Measurements from ENCODE around the gene SIRPG.

Gene SIRPG

GRCh38 chr20:1588533-1589460 lies 68.8 kb downstream of the SIRPG start:
- no peak for DNase-seq

DNA sequence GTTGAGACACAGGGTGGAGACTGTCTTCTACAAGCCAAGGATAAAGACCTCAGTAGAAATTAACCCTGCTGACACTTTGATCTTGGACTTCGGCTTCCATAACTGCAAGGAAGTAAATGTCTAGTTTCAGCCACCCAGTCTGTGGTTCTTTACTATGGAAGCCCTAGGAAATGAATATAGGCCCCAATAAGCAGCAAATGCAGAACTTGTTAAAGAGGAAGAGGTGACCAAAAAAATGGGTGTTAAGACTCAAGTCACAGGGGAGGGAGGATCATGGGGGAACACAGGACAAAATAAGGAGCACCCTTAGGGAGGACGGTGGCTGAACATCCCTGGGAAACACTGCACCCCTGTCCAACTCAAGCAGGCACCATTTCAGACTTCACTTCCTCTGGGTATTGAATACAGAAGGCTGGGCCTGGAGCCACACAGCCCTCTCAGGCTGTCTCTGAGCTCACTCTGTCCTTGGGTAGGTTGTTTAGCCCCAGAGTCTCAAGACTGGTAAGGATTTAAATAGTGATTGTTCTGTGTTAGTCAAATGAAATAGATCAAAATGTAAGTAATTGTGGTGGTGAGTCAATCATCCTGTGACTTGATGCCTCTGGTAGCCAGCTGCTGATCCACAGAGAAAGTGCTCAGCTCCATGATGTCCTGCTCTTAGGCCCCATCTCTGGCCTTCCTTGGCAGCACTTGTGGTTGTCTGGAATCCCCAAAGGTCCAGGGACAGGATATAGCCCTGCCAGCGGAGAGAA lies 69.6 kb downstream of the SIRPG start:
- DNase-seq: no peak

GRCh38 chr20:1579488-1579887 lies 78.1 kb downstream of the SIRPG start:
- DNase-seq: no peak
